GM12872 (cell line): Measurements from ENCODE around the gene UBE2J2.

Source experiments
- CTCF ChIP-seq: IDR thresholded peaks from 3 replicates; pipeline ENCODE4 v1.5.1; 2011; ENCODE audit warnings: low read depth, mild to moderate bottlenecking, low read length, moderate library complexity; ENCODE audit not compliant: insufficient read depth

UBE2J2 gene

GRCh38 chr1:1240822-1241587 is 32.6 kb downstream of the UBE2J2 start:
- TF ChIP-seq CTCF = no peak

- TF ChIP-seq CTCF = no peak
Observed at GRCh38 chr1:1240348-1240732, 33.3 kb downstream of the UBE2J2 start.

- TF ChIP-seq CTCF = no peak
Observed at GRCh38 chr1:1239614-1240347, 33.9 kb downstream of the UBE2J2 start.

- no peak for TF ChIP-seq CTCF
Observed at GRCh38 chr1:1239227-1239613, 34.4 kb downstream of the UBE2J2 start.

GRCh38 chr1:1238702-1239178 is 34.9 kb downstream of the UBE2J2 start:
- TF ChIP-seq CTCF = no peak

GRCh38 chr1:1237874-1238701 is 35.6 kb downstream of the UBE2J2 start:
- TF ChIP-seq CTCF = no peak
